Coronary artery (tissue), 2 donors: ENCODE data around the gene MORC4.
A peak's percentile ranks its signal among the peaks of the same experiment; 100 is the strongest.

Experiments
- DNase-seq: peaks from one replicate; pipeline ENCODE4 v3.0.0-alpha.2; 2017; ENCODE audit warnings: low spot score
- H3K27ac ChIP-seq, 2 donors: fragments of 200-600 bp; sonication (generic); one replicate each; pipeline ENCODE4 v1.5.1; 2016 to 2019
- H3K4me3 ChIP-seq: fragments of 200-600 bp; sonication (generic); 2 replicates; pipeline ENCODE4 v1.5.1; 2016; ENCODE audit warnings: mild to moderate bottlenecking, moderate library complexity
- CTCF ChIP-seq: fragments of 200-600 bp; sonication (generic); IDR thresholded peaks from one replicate; pipeline ENCODE4 v1.5.1; 2019; ENCODE audit warnings: antibody characterized with exemption

The MORC4 gene

GRCh38 chrX:106999002-106999975 lies 723 bp downstream of the MORC4 start:
- H3K4me3 ChIP-seq: peak overlapping the region; percentile 80
- no peak for TF ChIP-seq CTCF

GRCh38 chrX:106997611-106998010 lies 2.4 kb downstream of the MORC4 start:
- DNase-seq: no peak
- no peak for TF ChIP-seq CTCF
- Histone ChIP-seq H3K4me3 (no peak overlapping the region), H3K27ac (no peak overlapping the region)

More at GRCh38 chrX:106999002-106999975, 723 bp downstream of the MORC4 start:
- peak overlapping the region; percentile 64 to 81 for H3K27ac ChIP-seq
- no peak for DNase-seq

- H3K4me3 ChIP-seq: no peak overlapping the region
- DNase-seq: no peak
- H3K27ac ChIP-seq: no peak overlapping the region
- no peak for TF ChIP-seq CTCF
Observed at GRCh38 chrX:106995678-106996077, 4.3 kb downstream of the MORC4 start.

- no peak overlapping the region for H3K27ac ChIP-seq
- DNase-seq: no peak
- no peak for TF ChIP-seq CTCF
- H3K4me3 ChIP-seq: no peak overlapping the region
Observed at GRCh38 chrX:106987488-106987887, 12.5 kb downstream of the MORC4 start.

- H3K4me3 ChIP-seq: no peak overlapping the region
- DNase-seq: no peak
- TF ChIP-seq CTCF: no peak
- no peak overlapping the region for H3K27ac ChIP-seq
Observed at GRCh38 chrX:106980952-106981626, 18.9 kb downstream of the MORC4 start.

GRCh38 chrX:106976416-106976815 lies 23.6 kb downstream of the MORC4 start:
- Histone ChIP-seq H3K27ac (no peak overlapping the region), H3K4me3 (no peak overlapping the region)
- no peak for DNase-seq
- TF ChIP-seq CTCF: no peak
